HepG2 (cell line): ENCODE results near the gene SCFD2. TPM values are rescaled to one million over a fixed set of nuclear protein-coding genes. Genes with fewer than 3 reads are reported as not detected.

Experiments used
- ATAC-seq: fragments of 200-7000 bp; cut with Tn5 transposase; 3 replicates; pipeline ENCODE4 v1.9.1; 2020; ENCODE audit warnings: mild to moderate bottlenecking, moderate library complexity
- BruUV-seq: library from RNA; stranded (reverse); fragments of 400-500 nt; replicated peaks from 2 replicates; lab custom pipeline; 2021; lab: Mats Ljungman, UMichigan
- CTCF ChIA-PET: fragments of 300-600 bp; formaldehyde crosslinking; extraction: SDS; loops from one replicate; lab custom pipeline; 2021; ENCODE audit warnings: low total read pairs, inconsistent platforms, low intra/inter-chr PET ratio; lab: Yijun Ruan, JAX
- POLR2A ChIA-PET: fragments of 350-600 bp; sonication (Branson Sonifier 250); formaldehyde crosslinking; loops from one replicate; lab custom pipeline; 2020; ENCODE audit warnings: antibody characterized with exemption, inconsistent platforms; lab: Yijun Ruan, JAX
- DNase-seq: peaks from one replicate; pipeline ENCODE4 v3.0.0-alpha.2; 2015; ENCODE audit warnings: low spot score
- FAIRE-seq: peaks from 3 replicates; lab custom pipeline; 2011; peaks lifted over from hg19 to GRCh38; lab: Jason Lieb, UNC
- H2AFZ ChIP-seq: one replicate; pipeline ENCODE4 v1.6.1; 2011; ENCODE audit warnings: low read length, inconsistent platforms
- H3K27ac ChIP-seq: fragments of 300-600 bp; 3 replicates; pipeline ENCODE4 v1.8.0; 2011; ENCODE audit warnings: mixed run types, mild to moderate bottlenecking, mixed read lengths, low read length, inconsistent platforms; ENCODE audit not compliant: insufficient read depth; ENCODE audit errors: extremely low read length
- H3K27me3 ChIP-seq, 2 experiments: fragments of 200-600 bp in 1 of 2; 2 replicates in 1 of 2; 3 replicates in 1 of 2; pipeline versions ENCODE4 v1.6.0 to v1.8.0; 2011; ENCODE audit warnings: low read length in 2 of 2, mild to moderate bottlenecking in 2 of 2, moderate library complexity in 2 of 2, inconsistent platforms in 1 of 2; ENCODE audit not compliant: insufficient read depth in 2 of 2, control insufficient read depth in 1 of 2
- H3K36me3 ChIP-seq, 2 experiments: fragments of 200-600 bp in 1 of 2; replicated peaks in 1 of 2; 2 replicates in 1 of 2; 3 replicates in 1 of 2; pipeline versions ENCODE4 v1.5.1 to v1.8.0; 2011; ENCODE audit warnings: low read length in 2 of 2, inconsistent platforms in 1 of 2; ENCODE audit not compliant: insufficient read depth in 2 of 2, control insufficient read depth in 1 of 2
- H3K4me1 ChIP-seq: 2 replicates; pipeline ENCODE4 v1.5.1; 2012; ENCODE audit warnings: low read length, inconsistent platforms; ENCODE audit not compliant: insufficient read depth
- H3K4me2 ChIP-seq: 2 replicates; pipeline ENCODE4 v1.6.0; 2011; ENCODE audit warnings: low read depth, low read length, inconsistent platforms
- H3K4me3 ChIP-seq, 3 experiments: fragments of 200-600 bp in 1 of 3; sonication (generic), shearing (Covaris generic) in 1 of 3; replicated peaks in 1 of 3; 2 replicates each; pipeline ENCODE4 v1.5.1; 2011 to 2016; ENCODE audit warnings: low read length in 3 of 3, inconsistent platforms in 2 of 3, low read depth in 2 of 3, mild to moderate bottlenecking in 2 of 3, control low read depth in 1 of 3, mixed read lengths in 1 of 3; ENCODE audit not compliant: insufficient read depth in 1 of 3
- H3K79me2 ChIP-seq: one replicate; pipeline ENCODE4 v1.6.1; 2011; ENCODE audit warnings: low read length, inconsistent platforms; ENCODE audit not compliant: insufficient read depth
- H3K9ac ChIP-seq: 2 replicates; pipeline ENCODE4 v1.6.0; 2011; ENCODE audit warnings: mild to moderate bottlenecking, low read depth, low read length, inconsistent platforms; ENCODE audit not compliant: insufficient read depth
- H3K9me3 ChIP-seq: 2 replicates; pipeline ENCODE4 v1.5.1; 2012; ENCODE audit warnings: mild to moderate bottlenecking, low read length
- H4K20me1 ChIP-seq: 2 replicates; pipeline ENCODE4 v1.6.0; 2011; ENCODE audit warnings: inconsistent platforms, mild to moderate bottlenecking, low read length, moderate library complexity; ENCODE audit not compliant: insufficient read depth
- ATF6 ChIP-seq: sonication (generic); formaldehyde crosslinking; conservative IDR thresholded peaks from 2 replicates; pipeline ENCODE4 v1.4.0; 2020; ENCODE audit warnings: missing genetic modification reagents
- EHMT2 ChIP-seq: fragments of 200-600 bp; sonication (generic); IDR thresholded peaks from 2 replicates; pipeline ENCODE4 v1.7.0; 2017; ENCODE audit warnings: antibody characterized with exemption, low read depth, low read length, borderline replicate concordance
- FOSL1 ChIP-seq: sonication (generic); formaldehyde crosslinking; IDR thresholded peaks from 2 replicates; pipeline ENCODE4 v1.9.0; 2021; ENCODE audit warnings: missing genetic modification reagents, borderline replicate concordance
- FOXK1 ChIP-seq: sonication (generic); formaldehyde crosslinking; IDR thresholded peaks from 2 replicates; pipeline ENCODE4 v1.4.0; 2020; ENCODE audit warnings: low read depth, missing genetic modification reagents, borderline replicate concordance
- HNF1B ChIP-seq: sonication (generic); formaldehyde crosslinking; IDR thresholded peaks from 2 replicates; pipeline ENCODE4 v1.5.1; 2020; ENCODE audit warnings: mild to moderate bottlenecking, moderate library complexity, missing genetic modification reagents
- ISX ChIP-seq: sonication (generic); formaldehyde crosslinking; conservative IDR thresholded peaks from 2 replicates; pipeline ENCODE4 v1.5.0; 2020; ENCODE audit warnings: missing genetic modification reagents
- MIER2 ChIP-seq: IDR thresholded peaks from 2 replicates; pipeline ENCODE4 v1.6.1; 2016; ENCODE audit warnings: missing biosample characterization, missing genetic modification reagents
- MTF1 ChIP-seq: sonication (generic); formaldehyde crosslinking; IDR thresholded peaks from 2 replicates; pipeline ENCODE4 v1.5.0; 2020; ENCODE audit warnings: missing genetic modification reagents
- NFATC3 ChIP-seq: sonication (generic); formaldehyde crosslinking; IDR thresholded peaks from 2 replicates; pipeline ENCODE4 v1.5.1; 2020; ENCODE audit warnings: mild to moderate bottlenecking, missing genetic modification reagents
- SIN3A ChIP-seq: IDR thresholded peaks from 2 replicates; pipeline ENCODE4 v1.6.1; 2011; ENCODE audit warnings: low read depth, mild to moderate bottlenecking, control low read depth, low read length, borderline replicate concordance
- TEAD3 ChIP-seq: optimal IDR thresholded peaks from 2 replicates; pipeline ENCODE3; 2016; ENCODE audit warnings: borderline replicate concordance
- ZNF180 ChIP-seq: sonication (generic); formaldehyde crosslinking; IDR thresholded peaks from 2 replicates; pipeline ENCODE4 v1.4.0; 2020; ENCODE audit warnings: low read depth, missing genetic modification reagents, borderline replicate concordance
- ZNF446 ChIP-seq: sonication (generic); formaldehyde crosslinking; IDR thresholded peaks from 2 replicates; pipeline ENCODE4 v1.5.0; 2020; ENCODE audit warnings: mild to moderate bottlenecking, missing genetic modification reagents
- ZNF468 ChIP-seq: sonication (generic); formaldehyde crosslinking; IDR thresholded peaks from 2 replicates; pipeline ENCODE4 v1.8.0; 2022; ENCODE audit warnings: mild to moderate bottlenecking, moderate library complexity, missing genetic modification reagents
- ZNF510 ChIP-seq: sonication (generic); formaldehyde crosslinking; IDR thresholded peaks from 2 replicates; pipeline ENCODE4 v1.4.0; 2020; ENCODE audit warnings: low read depth, mild to moderate bottlenecking, missing genetic modification reagents
- ZNF792 ChIP-seq: IDR thresholded peaks from 2 replicates; pipeline ENCODE4 v1.6.1; 2016
- ZSCAN12 ChIP-seq: sonication (generic); formaldehyde crosslinking; IDR thresholded peaks from 2 replicates; pipeline ENCODE4 v1.9.0; 2021; ENCODE audit warnings: mild to moderate bottlenecking, missing genetic modification reagents
- WGBS: methylation state at CpG from one replicate; pipeline ENCODE4 v1.1.6; 2017; ENCODE audit warnings: low lambda C conversion rate; 5-methylcytosine and 5-hydroxymethylcytosine counted together
- in situ Hi-C: cut with HindIII; loops from 2 replicates; pipeline ENCODE4 v1.10.0; 2017; ENCODE audit warnings: low pct_unique_long_range_greater_than_20kb; ENCODE audit not compliant: extremely low pct_ligation_motif_present
- intact Hi-C: fragments of 100-400 bp; cut with micrococcal nuclease; formaldehyde crosslinking; loops from one replicate; pipeline ENCODE4 v1.10.0; 2022; ENCODE audit not compliant: unreplicated experiment
- polyA plus RNA-seq, 8 experiments: library from polyadenylated mRNA; depleted of rRNA in 3 of 8; stranded (reverse) in 7 of 8; unstranded in 1 of 8; fragments of >200 nt; fragmentation: Illumina TruSeq in 4 of 8; extraction: Trizol in 4 of 8; gene quantifications; 2 replicates each; pipeline versions ENCODE4 v1.2.1 to v1.2.3, GENCODE V29; 2011 to 2016; ENCODE audit warnings: low read depth in 4 of 8, missing spikeins in 1 of 8, mixed read lengths in 1 of 8; ENCODE audit not compliant: insufficient read depth in 1 of 8
- total RNA-seq, 5 experiments: library from RNA; depleted of rRNA; stranded (reverse); fragments of >200 nt; fragmentation: Illumina TruSeq; extraction: Trizol; gene quantifications; 2 replicates each; pipeline ENCODE4 v1.2.3, GENCODE V29; 2016; ENCODE audit warnings: low read depth in 1 of 5

The SCFD2 gene
- total and polyA plus RNA-seq, 2 of the 13 experiments (the other 11 are each of a cell fraction or from before 2014, with no cell fraction given): 4.6 to 15.6 TPM

DNA sequence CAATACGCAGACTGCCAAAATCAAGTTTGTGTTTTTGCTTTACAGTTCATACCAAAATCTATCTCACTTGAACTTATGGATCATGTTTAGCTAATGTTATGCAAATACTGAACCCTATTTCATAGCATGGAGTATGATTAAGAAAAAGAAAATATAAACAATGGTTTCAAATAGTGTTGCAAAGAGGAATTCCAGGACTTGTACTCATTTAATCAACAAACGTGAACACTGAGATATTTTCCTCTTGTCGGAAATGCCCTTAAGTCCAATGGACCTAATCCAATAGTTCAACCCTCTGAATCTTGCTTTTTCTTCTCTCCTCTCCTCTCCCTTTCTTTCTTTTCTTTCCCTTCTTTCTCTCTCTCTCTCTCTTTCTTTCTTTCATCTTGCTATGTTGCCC is 473.0 kb downstream of the SCFD2 start:
- DNase-seq (no peak), ATAC-seq (no peak), FAIRE-seq (no peak)
- TF ChIP-seq NFATC3 (CRISPR knock-in tag) (no peak), EHMT2 (no peak), HNF1B (no peak), FOSL1 (no peak), ZNF180 (CRISPR knock-in tag) (no peak), SIN3A (no peak), ZSCAN12 (CRISPR knock-in tag) (no peak), MIER2 (CRISPR knock-in tag) (no peak)
- H3K36me3 ChIP-seq: no peaks in the 10 kb centered on the region
- no peaks in the 10 kb centered on the region for H4K20me1 ChIP-seq
- whole genome bisulfite sequencing: 77% methylated on average over 3 of the region's 3 CpGs
- no peaks in the 10 kb centered on the region for H3K9me3 ChIP-seq
- H3K79me2 ChIP-seq: no peaks in the 10 kb centered on the region
- no TSS peak for BruUV-seq
- H3K4me3 ChIP-seq: no peak overlapping the region
- H3K9ac ChIP-seq: no peak overlapping the region
- in situ Hi-C loops (no loop called here), intact Hi-C loops (no loop called here)
- H3K27ac ChIP-seq: no peak overlapping the region
- no peaks in the 10 kb centered on the region for H3K4me1 ChIP-seq
- ChIA-PET POLR2A (no interaction called here), CTCF (no interaction called here)
- H2AFZ ChIP-seq: no peak overlapping the region
- H3K27me3 ChIP-seq: no peaks in the 10 kb centered on the region
- no peak overlapping the region for H3K4me2 ChIP-seq

- H3K4me2 ChIP-seq: no peak overlapping the region
- no peak overlapping the region for H2AFZ ChIP-seq
- no peak overlapping the region for H3K27ac ChIP-seq
- no peak overlapping the region for H3K4me3 ChIP-seq
- no peaks in the 10 kb centered on the region for H3K79me2 ChIP-seq
- intact Hi-C loops: no loop called here
- no peaks in the 10 kb centered on the region for H3K36me3 ChIP-seq
- WGBS: 92% methylated on average over 1 of the region's 1 CpG
- no peak for FAIRE-seq
- DNase-seq: no peak
- no peaks in the 10 kb centered on the region for H4K20me1 ChIP-seq
- ATAC-seq: peak; percentile 35; the same call in 2 of the 3 replicates
- no TSS peak for BruUV-seq
- no peaks in the 10 kb centered on the region for H3K9me3 ChIP-seq
- H3K4me1 ChIP-seq: no peaks in the 10 kb centered on the region
- ChIA-PET CTCF (no interaction called here), POLR2A (no interaction called here)
- TF ChIP-seq ISX (CRISPR knock-in tag) (no peak), ZNF792 (CRISPR knock-in tag) (no peak), FOXK1 (CRISPR knock-in tag) (no peak), ZNF468 (CRISPR knock-in tag) (no peak), ZNF510 (CRISPR knock-in tag) (no peak), ZNF446 (CRISPR knock-in tag) (no peak), TEAD3 (CRISPR knock-in tag) (no peak), ATF6 (CRISPR knock-in tag) (no peak), MTF1 (no peak)
- H3K9ac ChIP-seq: no peak overlapping the region
- no peaks in the 10 kb centered on the region for H3K27me3 ChIP-seq
- in situ Hi-C loops: no loop called here
These were observed 474.1 kb downstream of the SCFD2 start for GRCh38 chr4:52891743-52892142.
